ACHN (cell line): ENCODE results near the gene ERO1B.

Experiments used
- DNase-seq: peaks from one replicate; pipeline ENCODE4 v3.0.0-alpha.2; 2015
- in situ Hi-C: cut with HindIII; loops from 2 replicates; pipeline ENCODE4 v1.10.0; 2017; ENCODE audit warnings: low sequenced_read_pairs, low pct_ligation_motif_present, low pct_unique_long_range_greater_than_20kb

Gene ERO1B

DNA sequence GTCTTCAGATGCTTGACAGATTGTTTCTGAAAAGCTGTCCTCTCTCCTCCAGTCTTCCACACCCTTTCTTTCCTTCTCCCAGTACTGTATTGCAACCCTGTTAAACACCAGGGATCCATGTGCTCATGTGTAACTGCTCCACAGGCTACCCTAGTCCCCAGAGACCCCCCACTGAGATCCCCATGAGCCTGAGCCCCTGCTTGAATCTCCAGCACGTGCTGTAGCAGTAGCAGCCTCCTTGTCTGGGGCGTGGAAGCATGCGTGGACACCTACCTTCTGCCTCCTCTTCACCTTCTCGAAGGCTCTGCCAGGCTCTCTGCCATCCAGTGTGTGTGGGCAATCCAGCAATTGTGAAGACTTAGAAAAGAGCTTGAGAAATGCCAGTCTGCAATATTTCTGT, 114.2 kb downstream of the ERO1B start:
- in situ Hi-C loops = no loop called here
- DNase-seq = no peak

GRCh38 chr1:236167154-236167553, 114.6 kb downstream of the ERO1B start:
- in situ Hi-C loops = no loop called here
- no peak for DNase-seq

- no peak for DNase-seq
- in situ Hi-C loops = no loop called here
Observed at GRCh38 chr1:236166041-236166440, 115.7 kb downstream of the ERO1B start.
